ENCODE measurements around the gene CHCHD3.

The CHCHD3 gene

DNA sequence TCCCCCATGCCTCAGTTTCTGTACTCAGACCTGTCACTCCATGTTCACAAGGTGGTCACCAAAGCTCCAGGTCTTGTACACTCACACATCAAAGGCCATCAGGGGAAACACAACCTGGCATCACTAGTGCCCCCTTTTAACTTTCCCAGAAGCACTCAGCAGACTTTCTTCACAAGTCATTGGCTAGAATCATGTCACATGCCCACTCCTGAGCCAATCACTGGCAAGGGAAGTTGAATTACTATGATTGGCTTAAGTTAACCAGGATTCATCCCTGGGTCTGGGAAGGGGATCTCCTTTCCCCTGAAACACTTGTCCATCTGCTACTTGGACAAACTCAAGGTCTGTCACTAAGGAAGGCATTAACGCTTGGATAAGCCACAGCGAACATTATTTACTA, 311.8 kb downstream of the CHCHD3 start:
- DNase-seq (ENCODE audit: low spot score), result no peak

- DNase-seq (ENCODE audit: low spot score), result no peak
Observed at GRCh38 chr7:132769280-132769679, 312.6 kb downstream of the CHCHD3 start.

DNA sequence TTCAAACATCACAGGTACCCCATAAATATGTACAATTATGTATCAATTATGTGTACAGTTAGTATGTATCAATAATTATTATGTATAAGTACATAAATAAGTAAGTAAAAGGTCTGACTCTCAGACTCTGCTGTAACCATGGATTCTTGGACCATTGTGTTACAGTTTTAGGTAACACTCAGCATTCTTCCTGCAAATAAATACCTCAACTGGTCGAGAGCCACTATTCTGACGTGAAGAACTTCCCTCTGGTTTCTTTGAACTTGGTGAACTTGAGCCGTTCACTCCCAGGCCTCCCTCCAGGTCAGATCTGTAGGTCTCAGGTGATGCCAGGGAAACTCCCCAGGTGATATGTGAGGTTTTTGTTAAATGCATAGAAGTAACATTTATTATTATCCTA, 313.8 kb downstream of the CHCHD3 start:
- no peak for DNase-seq (ENCODE audit: low spot score)

- no peak for DNase-seq (ENCODE audit: low spot score)
Observed at GRCh38 chr7:132767378-132767777, 314.5 kb downstream of the CHCHD3 start.

GRCh38 chr7:132766660-132767059, 315.2 kb downstream of the CHCHD3 start:
- DNase-seq (ENCODE audit: low spot score), result no peak

- DNase-seq (ENCODE audit: low spot score), result no peak
Observed at GRCh38 chr7:132765861-132766260, 316.0 kb downstream of the CHCHD3 start.

DNA sequence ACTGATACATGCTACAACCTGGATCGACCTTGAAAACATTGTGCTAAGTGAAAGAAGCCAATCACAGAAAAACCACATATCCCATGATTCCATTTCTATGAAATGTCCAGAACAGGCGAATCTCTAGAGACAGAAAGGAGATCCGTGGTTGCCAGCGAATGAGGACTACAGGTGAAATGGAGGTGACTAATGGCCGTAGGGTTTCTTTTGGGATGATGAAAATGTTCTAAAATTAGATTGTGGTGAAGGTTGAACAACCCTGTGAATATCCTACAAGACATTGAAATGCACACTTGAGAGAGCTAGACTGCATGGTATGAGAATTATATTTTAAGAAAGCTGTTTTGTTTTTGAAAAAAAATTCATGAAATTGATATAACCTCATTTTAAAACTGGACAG, 317.1 kb downstream of the CHCHD3 start:
- no peak for DNase-seq (ENCODE audit: low spot score)

GRCh38 chr7:132760866-132761265, 321.0 kb downstream of the CHCHD3 start:
- DNase-seq (ENCODE audit: low spot score), result no peak

GRCh38 chr7:132760244-132760623, 321.7 kb downstream of the CHCHD3 start:
- DNase-seq (ENCODE audit: low spot score), result no peak

GRCh38 chr7:132759482-132760243, 322.2 kb downstream of the CHCHD3 start:
- DNase-seq (ENCODE audit: low spot score), result no peak

DNA sequence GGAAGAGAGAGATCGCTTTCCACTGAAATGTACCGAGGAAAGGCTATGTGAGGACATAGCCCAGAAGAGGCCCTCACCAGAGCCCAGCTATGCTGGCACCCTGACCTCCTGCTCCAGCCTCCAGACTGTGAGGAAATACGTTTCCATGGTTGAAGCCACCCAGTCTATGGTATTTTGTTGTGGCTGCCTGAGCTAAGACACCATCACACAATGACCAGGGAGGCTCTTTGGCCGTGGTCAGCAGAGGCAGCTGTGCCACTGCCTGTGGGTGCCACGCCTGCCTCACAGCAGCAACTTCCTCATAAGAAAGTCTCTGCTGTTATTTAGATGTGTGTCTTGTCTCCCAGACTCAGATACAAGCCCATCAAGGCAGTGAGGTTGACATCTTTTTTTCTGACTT, 322.9 kb downstream of the CHCHD3 start:
- no peak for DNase-seq (ENCODE audit: low spot score)

GRCh38 chr7:132757783-132758182, 324.1 kb downstream of the CHCHD3 start:
- no peak for DNase-seq (ENCODE audit: low spot score)

GRCh38 chr7:132756484-132756990, 325.4 kb downstream of the CHCHD3 start:
- DNase-seq (ENCODE audit: low spot score), result no peak

DNA sequence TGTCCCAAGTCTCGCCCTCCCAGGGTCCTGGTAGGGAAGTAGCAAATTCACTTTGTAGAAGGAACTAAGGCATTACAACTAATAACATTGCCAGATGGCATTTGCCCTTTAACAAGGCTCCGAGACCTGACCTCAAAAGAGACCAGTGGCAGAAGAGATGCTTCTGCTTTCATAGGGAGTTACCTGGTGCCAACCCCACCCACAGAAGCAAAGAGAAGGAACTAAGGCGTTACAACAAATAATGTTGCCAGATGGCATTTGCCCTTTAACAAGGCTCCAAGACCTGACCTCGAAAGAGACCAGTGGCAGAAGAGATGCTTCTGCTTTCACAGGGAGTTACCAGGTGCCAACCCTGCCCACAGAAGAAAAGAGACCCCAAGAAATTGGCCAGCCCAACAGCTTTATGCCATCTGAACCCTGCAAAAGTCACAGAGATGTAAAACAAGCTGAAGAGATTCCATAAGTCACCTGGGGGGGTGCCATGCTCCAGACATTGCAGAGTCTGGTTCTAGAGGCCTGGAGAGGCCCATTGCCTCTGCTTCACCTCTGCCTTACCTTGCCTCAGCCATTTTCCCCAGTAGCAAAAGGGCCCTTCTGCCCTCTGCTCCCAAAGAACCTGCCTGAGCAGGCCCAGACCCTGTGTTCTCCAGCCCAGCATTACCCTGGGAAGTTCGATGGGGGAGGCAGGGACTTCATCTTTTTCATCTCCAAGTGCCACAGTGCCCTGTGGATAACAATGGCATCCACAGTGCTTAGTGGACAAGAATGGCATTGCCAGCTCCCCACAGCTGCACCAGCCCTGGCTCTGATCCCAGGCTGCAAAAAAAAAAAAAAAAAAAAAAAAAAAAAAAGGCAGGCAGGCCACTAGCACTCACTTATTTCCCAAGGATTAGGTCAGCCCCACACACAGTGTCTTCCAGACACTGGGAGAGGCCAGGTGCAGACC, 326.1 kb downstream of the CHCHD3 start:
- no peak for DNase-seq (ENCODE audit: low spot score)

DNA sequence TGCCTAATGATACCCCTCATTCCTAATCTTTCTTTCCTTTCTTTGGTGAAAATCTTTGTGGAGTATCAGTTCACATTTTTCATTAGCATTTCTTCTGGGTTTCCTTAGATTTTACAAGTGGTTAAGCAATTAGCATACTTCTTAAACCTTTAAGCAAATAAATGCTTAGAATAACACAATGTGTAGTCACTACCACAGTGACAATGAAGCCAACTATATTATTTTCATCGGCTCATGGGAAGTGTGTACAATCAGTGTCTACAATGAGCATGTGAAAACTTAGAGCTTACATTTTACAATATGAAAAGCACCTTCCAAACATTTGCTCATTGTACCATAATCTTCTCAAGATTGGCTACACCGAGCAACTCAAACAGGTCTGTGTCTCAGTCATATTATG, 329.5 kb downstream of the CHCHD3 start:
- no peak for DNase-seq (ENCODE audit: low spot score)

DNA sequence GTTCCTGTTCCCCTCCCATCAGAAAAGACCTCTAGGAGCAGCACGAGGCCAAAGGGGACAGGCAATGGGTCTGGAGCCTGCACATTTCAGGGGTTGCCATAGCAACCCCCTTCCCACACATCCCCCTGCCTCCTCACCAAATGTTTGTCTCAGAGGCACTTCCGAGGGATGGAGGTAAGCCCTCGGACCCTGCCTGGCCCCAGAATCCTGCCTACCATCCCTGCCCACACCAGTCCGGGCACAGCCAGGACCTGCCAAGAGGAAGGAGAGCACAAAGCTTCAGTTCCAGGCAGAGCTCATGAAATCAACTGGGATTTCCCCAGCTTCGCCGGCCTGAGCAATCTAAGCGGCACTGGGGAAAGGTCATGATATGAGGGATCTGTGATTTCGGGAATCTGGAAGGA, 330.6 kb downstream of the CHCHD3 start:
- no peak for DNase-seq (ENCODE audit: low spot score)

GRCh38 chr7:132750530-132751217, 331.2 kb downstream of the CHCHD3 start:
- DNase-seq (ENCODE audit: low spot score), result no peak

DNA sequence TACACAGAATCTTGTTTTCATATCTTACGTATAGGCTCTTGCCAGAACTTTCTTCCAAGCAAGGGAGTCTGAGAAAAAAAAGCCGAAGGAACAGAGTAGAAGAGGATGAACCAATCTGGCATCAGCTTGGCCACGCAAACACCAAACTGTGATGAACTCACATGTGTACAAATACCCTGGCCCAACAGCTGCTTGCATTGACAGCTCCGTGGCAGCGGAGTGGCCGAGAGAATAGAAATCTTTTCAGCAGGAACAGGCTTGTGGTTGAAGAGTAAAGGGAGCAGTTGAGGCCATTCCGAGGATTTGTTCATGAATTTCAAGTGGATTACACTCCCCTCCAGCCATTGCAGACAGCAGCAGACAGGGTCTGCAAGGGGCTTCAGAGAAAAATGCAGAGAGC, 331.8 kb downstream of the CHCHD3 start:
- DNase-seq (ENCODE audit: low spot score), result no peak

DNA sequence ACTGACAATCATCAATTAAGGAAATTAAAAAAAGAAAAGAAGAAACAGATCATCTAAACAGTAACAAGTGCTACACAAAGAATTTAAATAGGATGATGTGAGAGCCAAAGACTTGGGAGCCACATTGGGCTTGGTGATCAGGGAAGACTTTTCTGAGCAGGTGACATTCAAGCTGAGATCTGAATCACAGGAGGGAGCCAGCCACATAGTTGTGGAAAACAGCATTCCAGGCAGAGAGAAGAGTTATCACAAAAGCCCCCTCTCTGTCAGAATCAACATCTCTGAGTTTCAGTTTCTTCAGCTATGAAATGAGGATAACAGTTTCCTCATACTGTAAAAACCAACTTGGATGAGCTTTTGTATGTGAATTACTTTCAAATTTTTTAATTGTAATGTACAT, 336.4 kb downstream of the CHCHD3 start:
- no peak for DNase-seq (ENCODE audit: low spot score)

DNA sequence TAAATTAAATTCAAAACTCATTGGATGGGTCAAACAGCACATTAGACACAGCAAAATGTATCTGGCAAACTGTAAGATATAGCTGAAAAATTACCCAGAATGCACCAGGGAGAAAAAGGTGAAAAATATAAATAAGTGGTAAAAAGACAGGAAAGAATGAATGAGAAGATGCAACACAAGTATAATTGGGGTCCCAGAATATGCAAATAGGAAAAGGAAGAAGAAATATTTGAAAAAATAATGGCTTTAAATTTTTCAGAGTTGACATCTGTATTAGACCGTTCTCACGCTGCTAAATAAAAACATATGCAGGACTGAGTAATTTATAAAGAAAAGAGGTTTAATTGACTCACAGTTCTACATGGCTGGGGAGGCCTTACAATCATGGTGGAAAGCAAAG, 337.9 kb downstream of the CHCHD3 start:
- no peak for DNase-seq (ENCODE audit: low spot score)

- DNase-seq (ENCODE audit: low spot score), result no peak
Observed at GRCh38 chr7:132742189-132742612, 339.7 kb downstream of the CHCHD3 start.

GRCh38 chr7:132740176-132740575, 341.7 kb downstream of the CHCHD3 start:
- DNase-seq (ENCODE audit: low spot score), result no peak
